GM13977 (cell line): ENCODE results near the gene FKBP15.

ENCODE experiments used
- DNase-seq: peaks from one replicate; pipeline ENCODE4 v3.0.0; 2012; ENCODE audit warnings: low spot score
- CTCF ChIP-seq: IDR thresholded peaks from 2 replicates; pipeline ENCODE4 v1.5.1; 2012; ENCODE audit warnings: mild to moderate bottlenecking, control low read depth; ENCODE audit not compliant: insufficient read depth; ENCODE audit errors: extremely low read depth, missing control alignments
- in situ Hi-C: fragments of 300-500 bp; cut with MboI; formaldehyde crosslinking; loops from one replicate; pipeline ENCODE4 v1.12.0; 2022; ENCODE audit warnings: low sequenced_read_pairs, low pct_unique_long_range_greater_than_20kb, mixed read lengths, inconsistent platforms; ENCODE audit not compliant: unreplicated experiment

Gene FKBP15

GRCh38 chr9:113187929-113188595 is 33.0 kb downstream of the FKBP15 start:
- DNase-seq, result no peak
- TF ChIP-seq CTCF, result no peak
- in situ Hi-C loops, result no loop called here

GRCh38 chr9:113186137-113186755 is 34.8 kb downstream of the FKBP15 start:
- in situ Hi-C loops, result no loop called here

GRCh38 chr9:113185271-113185670 is 35.8 kb downstream of the FKBP15 start:
- TF ChIP-seq CTCF, result no peak
- in situ Hi-C loops, result no loop called here
- no peak for DNase-seq

More at GRCh38 chr9:113186137-113186755, 34.8 kb downstream of the FKBP15 start:
- no peak for DNase-seq
- TF ChIP-seq CTCF, result no peak

GRCh38 chr9:113184539-113184938 is 36.5 kb downstream of the FKBP15 start:
- no peak for DNase-seq
- TF ChIP-seq CTCF, result no peak
- in situ Hi-C loops, result no loop called here

GRCh38 chr9:113183956-113184488 is 37.1 kb downstream of the FKBP15 start:
- DNase-seq, result no peak
- no peak for TF ChIP-seq CTCF
- in situ Hi-C loops, result no loop called here

- in situ Hi-C loops, result no loop called here
- no peak for DNase-seq
- no peak for TF ChIP-seq CTCF
Measured at GRCh38 chr9:113181165-113181564, 39.9 kb downstream of the FKBP15 start.
